IMR-90 (cell line): ENCODE results near the gene TNFAIP8L1. TPM values are rescaled to one million over a fixed set of nuclear protein-coding genes. Genes with fewer than 3 reads are reported as not detected.

Experiments used
- ATAC-seq: fragments of 200-7000 bp; cut with Tn5 transposase; 2 replicates; pipeline ENCODE4 v1.9.1; 2020; ENCODE audit warnings: low read depth, mild to moderate bottlenecking, moderate library complexity
- BruUV-seq: library from RNA; stranded (reverse); fragments of 400-500 nt; replicated peaks from 2 replicates; lab custom pipeline; 2021; lab: Mats Ljungman, UMichigan
- CTCF ChIA-PET: fragments of 300-600 bp; formaldehyde crosslinking; extraction: SDS; loops from one replicate; lab custom pipeline; 2021; ENCODE audit warnings: antibody characterized with exemption; lab: Yijun Ruan, JAX
- POLR2A ChIA-PET: fragments of 300-600 bp; sonication (Branson Sonifier 250); formaldehyde crosslinking; loops from one replicate; lab custom pipeline; 2022; ENCODE audit warnings: antibody characterized with exemption; ENCODE audit not compliant: unreplicated experiment; lab: Charles Lee
- DNase-seq: peaks from one replicate; pipeline ENCODE4 v3.0.0; 2013
- H2AFZ ChIP-seq: replicated peaks from 2 replicates; pipeline ENCODE3; 2013; ENCODE audit warnings: low read length, mild to moderate bottlenecking; ENCODE audit not compliant: poor library complexity
- H2AK5ac ChIP-seq: 2 replicates; pipeline ENCODE4 v1.6.1; 2013; ENCODE audit warnings: low read depth, low read length, inconsistent platforms
- H2AK9ac ChIP-seq: replicated peaks from 2 replicates; pipeline ENCODE3; 2013; ENCODE audit warnings: mild to moderate bottlenecking, low read depth, low read length, moderate library complexity; ENCODE audit not compliant: poor library complexity
- H2BK120ac ChIP-seq: 2 replicates; pipeline ENCODE4 v1.6.1; 2013; ENCODE audit warnings: low read depth, low read length, inconsistent platforms
- H2BK15ac ChIP-seq: 3 replicates; pipeline ENCODE4 v1.6.1; 2013; ENCODE audit warnings: low read depth, low read length, inconsistent platforms
- H2BK20ac ChIP-seq: 2 replicates; pipeline ENCODE4 v1.6.1; 2013; ENCODE audit warnings: low read depth, mild to moderate bottlenecking, inconsistent platforms, low read length, moderate library complexity
- H2BK5ac ChIP-seq: 2 replicates; pipeline ENCODE4 v1.6.1; 2013; ENCODE audit warnings: mild to moderate bottlenecking, low read depth, low read length, inconsistent platforms; ENCODE audit not compliant: poor library complexity, severe bottlenecking
- H3K14ac ChIP-seq: replicated peaks from 2 replicates; pipeline ENCODE4 v1.6.1; 2013; ENCODE audit warnings: low read depth, low read length, inconsistent platforms
- H3K18ac ChIP-seq: 2 replicates; pipeline ENCODE4 v1.6.1; 2013; ENCODE audit warnings: low read depth, low read length, control low read depth
- H3K23ac ChIP-seq: 2 replicates; pipeline ENCODE4 v1.6.1; 2013; ENCODE audit warnings: low read depth, low read length, inconsistent platforms
- H3K27ac ChIP-seq: 2 replicates; pipeline ENCODE4 v1.5.1; 2013; ENCODE audit warnings: mild to moderate bottlenecking, control low read depth, low read length; ENCODE audit not compliant: insufficient read depth
- H3K27me3 ChIP-seq: 2 replicates; pipeline ENCODE4 v1.6.1; 2013; ENCODE audit warnings: low read length; ENCODE audit not compliant: control insufficient read depth, insufficient read depth
- H3K36me3 ChIP-seq: 2 replicates; pipeline ENCODE4 v1.6.1; 2013; ENCODE audit warnings: low read length, mixed read lengths; ENCODE audit not compliant: control insufficient read depth, insufficient read depth
- H3K4ac ChIP-seq: 2 replicates; pipeline ENCODE4 v1.6.1; 2013; ENCODE audit warnings: low read depth, low read length, inconsistent platforms
- H3K4me1 ChIP-seq: 2 replicates; pipeline ENCODE4 v1.6.1; 2013; ENCODE audit warnings: low read length, mixed read lengths; ENCODE audit not compliant: control insufficient read depth, insufficient read depth
- H3K4me2 ChIP-seq: 2 replicates; pipeline ENCODE4 v1.6.1; 2013; ENCODE audit warnings: low read depth, mild to moderate bottlenecking, control low read depth, low read length, moderate library complexity
- H3K4me3 ChIP-seq: 2 replicates; pipeline ENCODE4 v1.5.1; 2013; ENCODE audit warnings: low read depth, mild to moderate bottlenecking, control low read depth, low read length, moderate library complexity; ENCODE audit not compliant: insufficient read depth
- H3K56ac ChIP-seq: 2 replicates; pipeline ENCODE4 v1.6.1; 2013; ENCODE audit warnings: low read length, inconsistent platforms; ENCODE audit not compliant: insufficient read depth; ENCODE audit errors: extremely low read depth
- H3K79me1 ChIP-seq, 2 experiments: 2 replicates each; pipeline ENCODE4 v1.6.1; 2013; ENCODE audit warnings: low read length in 2 of 2, inconsistent platforms in 1 of 2, low read depth in 1 of 2
- H3K9ac ChIP-seq: 2 replicates; pipeline ENCODE4 v1.6.1; 2013; ENCODE audit warnings: low read depth, low read length, control low read depth
- H3K9me1 ChIP-seq: 2 replicates; pipeline ENCODE4 v1.6.1; 2013; ENCODE audit warnings: low read length, inconsistent platforms; ENCODE audit not compliant: insufficient read depth
- H3K9me3 ChIP-seq: 2 replicates; pipeline ENCODE4 v1.6.1; 2013; ENCODE audit warnings: low read length; ENCODE audit not compliant: control insufficient read depth, insufficient read depth
- H4K20me1 ChIP-seq: 2 replicates; pipeline ENCODE4 v1.6.1; 2013; ENCODE audit warnings: low read length, inconsistent platforms; ENCODE audit not compliant: insufficient read depth
- H4K5ac ChIP-seq: 2 replicates; pipeline ENCODE4 v1.6.1; 2013; ENCODE audit warnings: mild to moderate bottlenecking, low read depth, low read length, control low read depth
- H4K8ac ChIP-seq, 2 experiments: 2 replicates each; pipeline ENCODE4 v1.6.1; 2013; ENCODE audit warnings: low read depth in 2 of 2, low read length in 2 of 2, control low read depth in 1 of 2, inconsistent platforms in 1 of 2
- H4K91ac ChIP-seq: 2 replicates; pipeline ENCODE4 v1.6.1; 2013; ENCODE audit warnings: low read depth, low read length, inconsistent platforms; ENCODE audit not compliant: insufficient read depth
- MAFK ChIP-seq: IDR thresholded peaks from 2 replicates; pipeline ENCODE4 v1.6.1; 2012; ENCODE audit warnings: low read depth, low read length, improper control_type of control experiment
- RCOR1 ChIP-seq: IDR thresholded peaks from 2 replicates; pipeline ENCODE4 v1.6.1; 2012; ENCODE audit warnings: mild to moderate bottlenecking, low read length, improper control_type of control experiment; ENCODE audit not compliant: insufficient replicate concordance
- WGBS, 2 experiments: methylation state at CpG; one replicate each; pipeline versions ENCODE4 v1.1.5 to v1.1.7; 2013; ENCODE audit warnings: missing lambda C conversion rate in 2 of 2; ENCODE audit not compliant: insufficient read length in 1 of 2; ENCODE audit errors: extremely low coverage in 2 of 2; 5-methylcytosine and 5-hydroxymethylcytosine counted together
- dilution Hi-C: fragments of 300-500 bp; cut with HindIII; formaldehyde crosslinking; loops from one replicate; pipeline ENCODE4 v1.14.3; 2018; ENCODE audit warnings: low sequenced_read_pairs; ENCODE audit not compliant: unreplicated experiment
- in situ Hi-C: fragments of 300-500 bp; cut with MboI; formaldehyde crosslinking; loops from 3 replicates; pipeline ENCODE4 v1.14.3; 2019; ENCODE audit warnings: low sequenced_read_pairs, inconsistent platforms, mixed read lengths
- intact Hi-C: fragments of 100-400 bp; cut with micrococcal nuclease; formaldehyde crosslinking; loops from 2 replicates; pipeline ENCODE4 v1.10.0; 2022
- polyA plus RNA-seq, 3 experiments: library from polyadenylated mRNA; depleted of rRNA; stranded (reverse); fragments of >200 nt; gene quantifications; 2 replicates each; pipeline ENCODE4 v1.2.3, GENCODE V29; 2012; ENCODE audit warnings: low replicate concordance in 1 of 3
- total RNA-seq: library from RNA; depleted of rRNA; stranded (reverse); fragments of >200 nt; gene quantifications from 2 replicates; pipeline ENCODE4 v1.2.3, GENCODE V29; 2012

TNFAIP8L1 gene
- total and polyA plus RNA-seq, 2 of the 4 experiments (the other 2 are of a cell fraction) = 2.5 to 6.0 TPM

GRCh38 chr19:4701557-4701956 is 62.2 kb downstream of the TNFAIP8L1 start:
- no peaks in the 10 kb centered on the region for H3K27me3 ChIP-seq
- H4K91ac ChIP-seq = no peak overlapping the region
- no peak overlapping the region for H2BK20ac ChIP-seq
- no peak overlapping the region for H3K4me2 ChIP-seq
- DNase-seq (no peak), ATAC-seq (no peak)
- no peak overlapping the region for H4K8ac ChIP-seq
- H2AK9ac ChIP-seq = no peak overlapping the region
- H3K56ac ChIP-seq = no peak overlapping the region
- CTCF ChIA-PET = no interaction called here
- H3K4ac ChIP-seq = no peak overlapping the region
- dilution Hi-C loops = no loop called here
- peaks cover 14% of the 10 kb centered on the region; the same call in 1 of the 2 replicates for H3K9me1 ChIP-seq
- H3K4me3 ChIP-seq = no peak overlapping the region
- H3K9ac ChIP-seq = no peak overlapping the region
- H4K20me1 ChIP-seq = no peaks in the 10 kb centered on the region; the same call in 1 of the 2 replicates
- H3K18ac ChIP-seq = no peak overlapping the region
- H2BK15ac ChIP-seq = no peak overlapping the region
- no peak overlapping the region for H3K27ac ChIP-seq
- no peak overlapping the region for H3K14ac ChIP-seq
- H2BK120ac ChIP-seq = no peak overlapping the region
- no peak overlapping the region for H3K23ac ChIP-seq
- peaks cover 66% of the 10 kb centered on the region for H3K36me3 ChIP-seq
- in situ Hi-C loops = no loop called here
- H3K9me3 ChIP-seq = no peaks in the 10 kb centered on the region
- TF ChIP-seq MAFK = no peak
- TF ChIP-seq RCOR1 = no peak
- intact Hi-C loops = no loop called here
- H2AK5ac ChIP-seq = no peak overlapping the region
- WGBS, 2 experiments = no CpG with 5 or more reads among the region's 8 CpGs
- no peak overlapping the region for H4K5ac ChIP-seq
- H3K4me1 ChIP-seq = peaks cover 9% of the 10 kb centered on the region; the same call in 1 of the 2 replicates
- no peak overlapping the region for H2AFZ ChIP-seq
- no TSS peak for BruUV-seq
- no peak overlapping the region for H2BK5ac ChIP-seq
- H3K79me1 ChIP-seq = peaks cover 8 to 16% of the 10 kb centered on the region in 2 experiments
- POLR2A ChIA-PET = no interaction called here
